Fibroblast of upper back skin (primary cell): ENCODE data around the gene RAB17.
A peak's percentile ranks its signal among the peaks of the same experiment; 100 is the strongest.

Experiments used
- DNase-seq: peaks from one replicate; pipeline ENCODE4 v3.0.0-alpha.2; 2013

RAB17 gene, protein sequence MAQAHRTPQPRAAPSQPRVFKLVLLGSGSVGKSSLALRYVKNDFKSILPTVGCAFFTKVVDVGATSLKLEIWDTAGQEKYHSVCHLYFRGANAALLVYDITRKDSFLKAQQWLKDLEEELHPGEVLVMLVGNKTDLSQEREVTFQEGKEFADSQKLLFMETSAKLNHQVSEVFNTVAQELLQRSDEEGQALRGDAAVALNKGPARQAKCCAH

DNA sequence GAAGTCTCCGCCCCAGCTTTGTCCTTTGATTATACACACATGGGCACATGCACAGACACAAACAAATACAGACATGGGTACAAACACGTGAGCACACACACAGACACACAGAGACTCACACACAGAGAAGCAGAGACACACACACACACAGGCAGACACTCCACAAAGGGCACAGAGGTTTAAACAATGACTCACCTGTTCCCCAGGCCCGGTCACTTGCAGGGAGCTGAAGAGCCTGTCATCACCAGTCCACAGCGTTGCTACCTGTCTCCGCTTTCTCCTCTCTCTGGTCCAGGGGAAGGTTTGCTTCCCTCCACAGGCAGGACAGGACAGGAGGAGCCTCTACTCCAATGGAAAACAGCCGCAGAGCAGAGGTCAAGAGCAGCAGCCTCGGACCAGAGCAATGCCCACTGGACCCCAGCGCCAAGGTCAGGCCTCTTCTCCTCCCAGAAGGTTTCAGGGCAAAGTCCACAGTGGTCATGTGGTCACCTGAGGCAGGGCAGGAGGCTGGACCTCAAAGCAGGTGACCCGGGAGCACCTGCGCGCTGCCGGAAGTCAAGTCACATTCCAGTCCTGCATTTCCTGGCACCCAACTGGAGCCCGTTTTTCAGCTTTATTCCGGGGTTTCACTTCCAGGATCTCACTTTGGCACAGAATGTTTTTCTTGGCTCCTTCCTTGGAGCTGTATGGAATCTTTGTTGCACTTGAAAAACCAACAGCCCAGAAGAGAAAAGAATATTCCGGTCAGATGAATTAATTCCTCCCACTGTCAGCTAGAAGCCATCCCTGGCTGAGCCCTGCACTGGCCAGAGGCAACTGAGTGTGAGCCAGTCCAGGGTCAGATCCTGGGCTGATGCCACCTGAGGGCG lies at the start of gene RAB17:
TSS of gene RAB17 (minus strand) at position 463 of the 869 bp plus-strand sequence. CDS start 4,580 bp downstream, outside the sequence.
- no peak for DNase-seq

DNA sequence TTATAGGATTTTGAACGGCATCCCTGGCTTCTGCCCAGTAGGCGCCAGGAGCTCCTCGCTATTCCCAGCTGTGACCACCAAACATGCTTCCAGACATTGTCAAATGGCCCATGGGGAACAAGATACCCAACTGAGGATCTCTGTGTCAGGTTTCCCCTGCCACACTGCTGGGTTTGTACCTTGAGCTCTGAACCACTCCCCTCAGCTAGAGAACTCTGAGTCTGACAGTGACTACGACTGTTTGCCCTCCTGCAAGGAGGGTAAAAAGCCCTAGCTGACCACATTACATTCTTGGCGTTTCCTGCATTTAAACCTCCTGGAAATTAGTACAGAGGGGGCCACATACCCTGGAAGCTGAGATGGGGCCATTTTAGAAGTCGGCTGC lies 49.3 kb upstream of the RAB17 start:
- DNase-seq: peak; percentile 27

DNA sequence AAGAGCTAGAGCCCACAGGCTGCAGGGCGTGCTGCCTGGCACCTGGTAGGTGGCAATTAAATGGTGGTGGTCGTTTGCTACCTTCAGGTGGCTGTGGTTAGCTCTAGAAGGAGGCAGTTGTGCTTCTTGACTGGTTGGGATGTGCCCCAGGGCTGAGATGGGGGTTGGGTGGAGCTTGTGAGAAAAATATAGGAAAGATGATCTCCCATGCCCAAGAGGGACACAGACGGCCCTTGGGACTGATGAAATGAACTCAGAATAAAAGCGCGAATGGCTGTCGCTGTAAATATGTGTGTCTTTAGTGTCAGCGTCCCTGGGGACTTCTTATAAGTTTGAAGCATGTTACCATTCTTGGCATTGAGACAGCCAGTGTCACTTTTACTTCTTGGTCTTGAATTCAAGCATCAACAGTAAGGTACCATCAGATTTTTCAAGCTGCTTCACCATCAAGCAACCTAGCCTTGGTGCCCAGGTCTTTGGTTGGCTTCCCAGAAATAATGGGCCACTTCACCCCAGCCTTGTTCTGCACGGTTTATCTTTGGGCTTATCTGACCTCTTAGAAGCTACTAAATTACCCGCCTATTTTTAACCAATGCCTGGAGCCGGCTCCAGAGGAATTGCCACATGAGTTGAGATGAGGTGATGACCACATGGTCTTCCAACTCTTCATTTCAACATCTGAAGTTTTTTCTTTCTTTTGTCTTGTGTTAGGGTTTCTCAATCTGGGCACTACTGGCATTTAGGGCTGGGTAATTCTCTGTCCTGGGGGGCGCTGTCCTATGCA lies 48.7 kb upstream of the RAB17 start:
- DNase-seq: no peak

GRCh38 chr2:237638176-237638575 lies 47.6 kb upstream of the RAB17 start:
- no peak for DNase-seq

DNA sequence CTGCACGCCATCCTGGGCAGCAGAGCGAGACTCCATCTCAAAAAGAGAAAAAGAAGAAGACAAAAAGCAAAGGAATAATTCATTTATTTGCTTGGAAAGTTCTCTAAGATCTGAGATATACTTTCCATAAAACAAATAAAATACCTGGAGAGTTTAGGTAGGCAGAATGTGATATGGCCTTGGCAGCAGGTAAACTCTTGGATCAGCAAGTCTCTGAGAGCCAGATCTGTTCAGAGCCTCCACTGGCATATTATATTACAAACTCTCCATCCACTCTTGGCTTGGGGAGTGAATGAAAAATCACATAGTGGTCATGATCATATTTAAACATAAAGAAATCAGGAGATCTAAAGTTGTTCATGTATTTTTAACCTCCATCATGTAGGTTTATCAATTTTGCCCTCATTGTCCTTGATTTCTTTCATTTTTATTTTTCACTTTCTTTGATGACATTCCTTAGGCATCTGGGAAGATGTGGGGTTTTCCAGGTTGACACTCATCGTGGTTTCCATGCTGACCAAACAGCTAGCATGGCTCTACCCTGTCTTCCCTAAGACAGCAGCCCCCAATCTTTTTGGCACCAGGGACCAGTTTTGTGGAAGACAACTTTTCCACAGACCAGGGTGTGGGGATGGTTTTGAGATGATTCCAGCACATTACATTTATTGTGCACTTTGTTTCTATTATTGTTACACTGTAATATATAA lies 47.0 kb upstream of the RAB17 start:
- DNase-seq: no peak

GRCh38 chr2:237636578-237636977 lies 46.0 kb upstream of the RAB17 start:
- DNase-seq: no peak

- DNase-seq: no peak
Measured at GRCh38 chr2:237633061-237633561, 42.6 kb upstream of the RAB17 start.

DNA sequence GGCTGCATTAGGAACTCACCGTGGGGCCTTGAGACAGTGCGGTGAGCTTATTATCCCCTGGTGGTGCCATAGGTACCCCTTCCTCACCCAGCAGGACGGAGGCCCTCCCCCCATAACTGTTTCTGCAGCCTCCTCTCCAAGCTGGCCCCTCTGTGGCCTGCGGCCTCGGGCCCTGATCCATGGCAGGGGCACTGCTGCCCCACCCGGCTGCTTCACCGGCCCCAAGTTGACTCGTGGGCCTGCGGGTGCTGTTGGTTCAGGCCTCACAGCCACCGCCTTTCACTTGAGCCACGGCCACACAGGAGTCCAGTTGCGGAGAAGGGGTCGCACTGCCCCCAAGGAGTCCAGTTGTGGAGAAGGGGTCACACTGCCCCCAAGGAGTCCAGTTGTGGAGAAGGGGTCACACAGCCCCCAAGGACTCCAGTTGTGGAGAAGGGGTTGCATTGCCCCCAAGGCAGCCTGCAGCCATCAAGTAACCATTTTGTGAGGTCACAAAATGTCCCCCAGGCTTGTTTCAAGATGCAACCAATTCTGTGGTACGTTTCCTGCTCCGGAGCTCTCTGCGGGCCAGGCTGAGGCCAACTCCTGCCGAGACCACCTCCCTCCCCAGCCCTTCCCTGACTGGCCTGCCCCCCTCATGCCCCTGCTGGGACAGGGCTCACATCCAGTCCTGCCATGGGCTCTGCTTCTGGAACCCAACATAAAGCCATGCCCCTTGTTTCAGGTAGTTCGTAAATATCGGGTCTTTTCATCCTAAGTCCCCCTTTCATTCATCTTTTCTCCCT lies 41.5 kb upstream of the RAB17 start:
- DNase-seq: no peak

- no peak for DNase-seq
Measured at GRCh38 chr2:237631007-237631785, 40.7 kb upstream of the RAB17 start.

GRCh38 chr2:237630216-237631000 lies 39.9 kb upstream of the RAB17 start:
- DNase-seq: no peak

- DNase-seq: peak; percentile 45
Measured at GRCh38 chr2:237629739-237630138, 39.2 kb upstream of the RAB17 start.

- DNase-seq: peak; percentile 30
Measured at GRCh38 chr2:237629188-237629534, 38.6 kb upstream of the RAB17 start.

GRCh38 chr2:237628247-237629187 lies 38.0 kb upstream of the RAB17 start:
- DNase-seq: no peak

DNA sequence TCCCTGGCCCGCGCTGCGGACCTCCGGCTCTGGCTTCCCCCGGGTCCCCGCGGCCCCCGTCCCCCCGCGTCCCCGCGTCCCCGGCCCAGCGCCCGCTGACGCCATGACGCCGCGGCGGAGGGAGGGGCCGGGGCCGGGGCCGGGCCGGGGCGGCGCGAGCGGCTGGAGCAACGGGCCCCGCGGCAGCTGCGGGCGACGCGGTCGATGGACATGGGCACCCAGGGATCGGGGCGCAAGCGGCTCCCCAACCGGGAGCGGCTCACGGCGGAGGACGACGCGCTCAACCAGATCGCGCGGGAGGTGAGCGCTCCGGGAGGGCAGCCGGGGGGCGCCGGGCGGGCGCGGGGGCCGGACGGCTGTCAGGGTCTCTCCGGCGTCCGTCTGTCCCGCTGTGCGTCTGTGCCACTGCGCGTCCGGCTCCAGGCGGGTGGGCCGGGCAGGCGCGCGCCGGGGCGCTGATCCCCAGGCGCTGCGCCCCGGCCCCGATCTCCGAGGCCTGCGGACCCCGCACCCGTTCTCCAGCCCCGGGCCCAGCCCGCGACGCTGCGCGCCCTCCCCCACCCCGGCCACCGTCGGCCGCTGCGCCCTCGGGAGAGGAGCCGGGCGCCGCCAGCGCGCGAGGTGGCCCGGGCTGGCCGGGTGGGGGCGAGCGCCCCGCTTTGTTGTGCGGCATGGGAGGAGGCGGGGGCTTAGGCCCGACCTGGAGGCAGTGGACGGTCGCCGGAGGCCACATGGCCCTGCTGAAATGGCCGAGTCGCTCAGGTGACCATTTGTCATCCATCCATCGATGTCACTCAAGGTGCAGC lies 37.1 kb upstream of the RAB17 start, which contains the start of gene LRRFIP1:
TSS of gene LRRFIP1 (plus strand) at position 147 of the 806 bp plus-strand sequence. CDS start at position 205, 58 bp downstream.
- no peak for DNase-seq

DNA sequence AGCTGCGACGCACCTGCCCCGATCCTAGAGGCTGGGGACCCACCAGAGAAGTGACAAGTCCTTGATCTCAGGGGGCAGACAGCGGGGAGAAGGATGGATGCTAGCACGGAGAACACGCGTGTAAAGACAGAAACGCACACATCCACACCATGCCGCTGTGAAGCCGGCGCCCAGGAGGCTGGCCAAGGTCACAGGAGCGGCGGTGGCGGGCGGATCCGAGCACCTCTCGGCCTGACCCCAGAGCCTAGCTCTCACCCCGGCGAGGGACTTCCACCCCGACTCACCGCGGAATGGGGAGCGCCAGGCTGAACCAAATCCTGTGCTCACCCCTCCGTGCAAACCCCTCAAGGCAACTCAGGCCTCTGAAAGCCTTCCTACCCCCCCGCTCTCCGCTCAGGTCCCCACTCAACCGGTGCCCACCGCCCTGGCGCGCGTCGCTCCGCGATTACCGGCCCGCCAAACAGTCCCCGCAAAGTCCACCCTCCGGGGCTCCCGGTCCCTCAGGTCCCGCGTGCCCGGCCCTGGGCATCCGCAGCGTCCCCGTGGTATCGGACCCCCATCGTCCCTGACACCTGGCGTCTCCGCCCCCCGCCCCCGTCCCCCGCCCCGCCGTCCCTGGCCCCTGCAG lies 36.4 kb upstream of the RAB17 start:
- no peak for DNase-seq

GRCh38 chr2:237625777-237626176 lies 35.2 kb upstream of the RAB17 start:
- no peak for DNase-seq

- DNase-seq: no peak
Measured at GRCh38 chr2:237625216-237625705, 34.7 kb upstream of the RAB17 start.
